ENCODE measurements around the gene IGF1R.

Gene IGF1R

DNA sequence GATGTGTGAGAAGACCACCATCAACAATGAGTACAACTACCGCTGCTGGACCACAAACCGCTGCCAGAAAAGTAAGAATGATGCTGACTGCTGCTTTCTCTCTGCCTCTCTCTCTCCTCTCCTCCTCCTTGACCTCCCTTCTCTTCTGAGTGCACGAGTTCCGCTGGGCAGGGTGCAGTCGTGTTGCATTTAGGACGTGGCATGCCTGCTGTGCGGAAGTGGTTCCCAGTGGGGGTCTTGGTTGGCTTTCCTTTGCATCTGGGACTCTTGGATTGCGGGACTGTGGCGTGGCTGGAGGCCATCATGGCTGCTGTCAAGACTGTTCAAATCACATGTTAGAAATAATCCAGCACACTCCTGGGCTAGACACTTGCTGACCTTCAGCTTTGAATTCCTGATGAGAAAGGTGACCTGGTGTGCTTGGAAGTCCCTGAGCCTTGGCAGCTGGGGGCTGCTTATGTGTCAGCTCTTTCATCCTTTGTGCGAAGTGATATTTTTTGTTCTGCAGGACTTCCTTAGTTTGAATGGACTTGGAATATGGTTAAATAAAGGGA is 59.8 kb downstream of the IGF1R start:
- DNase-seq, result no peak

DNA sequence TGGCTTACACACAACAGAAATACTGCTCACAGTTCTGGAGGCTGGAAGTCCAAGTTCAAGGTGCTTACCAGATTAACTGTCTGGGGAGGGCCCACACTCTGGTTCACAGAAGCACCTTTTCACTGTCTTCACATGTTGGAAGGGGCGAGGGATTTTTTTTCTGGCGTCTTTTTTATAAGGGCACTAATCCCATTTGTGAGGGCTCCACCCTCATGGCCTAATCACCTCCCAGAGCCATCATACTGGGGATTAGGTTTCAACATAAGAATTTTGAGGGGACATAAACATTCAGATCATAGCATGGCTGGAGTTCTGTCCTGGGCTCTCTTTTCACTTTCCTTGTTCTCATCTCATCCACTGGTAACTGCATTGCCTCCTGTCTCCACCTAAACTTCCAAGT is 63.5 kb downstream of the IGF1R start:
- DNase-seq, result no peak

DNA sequence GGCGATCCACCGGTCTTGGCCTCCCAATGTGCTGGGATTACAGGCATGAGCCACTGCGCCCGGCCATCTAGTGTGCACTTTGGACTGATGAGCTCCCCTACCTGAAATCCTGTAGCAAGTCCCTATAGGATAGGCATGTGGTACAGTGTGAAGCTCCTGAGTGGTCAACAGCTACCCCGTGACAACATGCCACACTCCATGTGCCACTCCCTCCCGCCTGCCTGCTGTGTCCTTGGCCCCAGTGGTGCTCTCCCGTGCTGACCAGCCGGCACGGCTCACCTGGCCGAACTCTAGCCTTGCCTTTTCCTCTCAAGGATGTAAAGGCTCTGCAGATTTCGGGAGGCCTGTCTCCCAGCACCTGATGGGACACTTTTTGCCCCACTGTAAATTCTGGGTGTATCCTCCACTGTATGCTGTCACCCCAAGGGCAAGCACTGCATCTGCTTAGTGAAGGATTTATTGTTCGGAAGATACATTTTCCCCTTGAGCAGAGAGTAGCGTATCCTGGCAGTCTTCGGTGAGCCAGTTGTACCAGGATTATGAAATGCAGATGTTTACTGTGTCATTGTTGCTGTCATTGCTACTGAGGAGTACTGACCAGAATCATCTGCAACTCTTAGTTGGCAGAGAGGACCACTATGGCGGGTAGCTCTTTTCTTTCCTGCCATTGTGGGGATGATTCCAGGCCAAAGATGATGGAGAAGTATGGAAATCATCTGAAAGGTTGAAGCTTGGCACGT is 64.7 kb downstream of the IGF1R start:
- DNase-seq, result no peak

DNA sequence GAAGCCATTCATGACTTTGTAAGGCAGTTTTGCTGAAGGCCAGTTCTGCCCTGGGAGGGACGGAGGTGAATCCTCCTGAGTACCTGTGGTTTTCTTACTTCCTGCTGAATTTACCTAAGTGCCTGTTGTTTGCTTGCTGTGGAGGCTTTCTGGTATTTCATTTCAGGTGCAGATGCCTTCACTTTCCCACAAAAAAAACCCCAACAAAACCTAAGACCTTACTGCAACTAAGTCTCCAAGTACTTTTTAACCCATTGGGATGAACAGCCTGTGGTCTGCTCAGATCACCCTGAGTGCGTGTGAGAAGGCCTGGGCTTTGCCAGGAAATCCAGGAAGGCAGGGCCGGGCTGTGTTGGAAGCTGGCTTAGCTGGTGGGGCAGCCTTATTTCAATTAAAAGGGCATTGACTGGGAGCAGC is 65.3 kb downstream of the IGF1R start:
- DNase-seq, result no peak

DNA sequence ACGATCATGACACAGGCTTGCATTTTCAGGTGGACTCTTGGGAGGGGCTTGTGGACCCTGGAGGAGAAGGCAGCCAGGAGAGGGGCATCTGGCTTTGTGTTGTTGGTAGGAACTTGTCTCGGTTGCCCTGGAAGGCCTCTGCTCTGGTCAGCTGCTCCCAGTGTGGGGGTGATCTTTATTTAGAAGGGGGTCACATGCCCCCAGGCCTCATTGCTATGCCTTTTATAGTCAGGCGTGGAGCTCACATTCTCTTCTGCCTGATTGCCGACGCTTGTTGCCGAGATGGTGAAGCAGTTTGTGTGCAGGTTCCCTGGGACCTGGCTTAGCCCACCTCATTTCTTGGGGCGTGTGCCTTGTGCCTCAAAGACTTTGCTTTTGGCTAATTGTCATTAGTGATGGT is 66.6 kb downstream of the IGF1R start:
- no peak for DNase-seq

DNA sequence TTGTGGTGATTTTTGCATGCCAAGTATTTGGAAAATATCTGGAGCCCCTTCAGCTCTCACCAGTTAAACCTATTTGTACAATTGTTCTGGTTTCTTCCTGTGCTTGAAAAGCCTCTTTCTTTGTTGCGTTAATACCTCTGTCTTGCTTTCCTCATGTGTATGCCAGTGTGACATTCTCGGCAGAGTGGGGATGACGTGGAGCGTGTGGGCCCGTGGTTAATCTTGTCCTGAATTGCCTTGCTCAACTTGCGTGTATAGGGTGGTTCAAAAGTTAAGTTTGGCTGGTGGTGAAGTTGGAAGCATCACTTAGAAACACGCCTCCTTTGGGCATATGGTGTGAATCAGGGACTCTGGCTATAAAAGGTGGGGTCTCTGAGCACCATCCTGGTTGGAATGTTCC is 67.1 kb downstream of the IGF1R start:
- peak; percentile 19 for DNase-seq

DNA sequence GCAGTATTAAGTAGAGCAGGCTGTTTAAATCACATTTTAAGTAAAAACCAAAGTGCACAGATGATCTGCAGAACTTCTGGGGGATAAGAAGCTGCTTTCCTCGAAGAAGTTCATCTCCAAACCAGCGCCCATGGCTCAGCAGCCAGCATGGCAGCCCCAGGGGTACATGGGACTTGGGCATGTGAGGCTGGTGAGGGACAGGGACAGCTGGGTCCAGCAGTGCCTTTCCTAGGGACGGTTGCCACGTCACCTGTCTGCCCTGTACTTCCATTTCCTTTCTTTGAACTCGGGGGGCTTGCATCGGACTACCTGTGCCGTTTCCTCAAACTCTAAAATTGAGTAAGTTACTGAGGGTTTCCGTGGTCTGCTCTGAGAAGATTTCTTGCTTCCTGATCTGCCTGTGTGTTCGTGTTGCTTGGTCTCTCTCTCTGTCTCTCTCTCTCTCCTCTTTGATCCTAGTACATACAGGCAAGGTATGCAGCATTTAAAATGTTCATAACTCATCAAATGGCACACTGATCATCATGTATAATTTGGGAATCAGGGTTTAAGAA is 67.6 kb downstream of the IGF1R start:
- DNase-seq, result no peak

DNA sequence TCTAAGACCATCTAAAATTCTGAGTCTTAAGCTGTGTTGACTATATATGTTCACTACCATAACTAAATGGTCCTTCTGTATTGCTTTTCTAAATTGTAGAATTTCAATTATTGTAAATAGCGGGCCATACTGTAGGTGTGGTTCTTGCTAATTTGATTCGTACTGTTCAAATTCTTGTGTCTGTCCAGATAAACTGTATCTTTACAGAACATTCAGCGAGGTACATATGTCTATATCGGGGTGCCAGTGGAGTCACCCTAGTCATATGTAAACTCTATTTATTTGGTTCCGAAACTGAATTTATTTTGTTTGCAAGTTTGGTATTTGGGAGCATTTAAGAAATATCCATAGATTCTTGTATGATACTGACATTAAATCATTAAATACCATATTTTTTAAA is 69.0 kb downstream of the IGF1R start:
- DNase-seq, result no peak

DNA sequence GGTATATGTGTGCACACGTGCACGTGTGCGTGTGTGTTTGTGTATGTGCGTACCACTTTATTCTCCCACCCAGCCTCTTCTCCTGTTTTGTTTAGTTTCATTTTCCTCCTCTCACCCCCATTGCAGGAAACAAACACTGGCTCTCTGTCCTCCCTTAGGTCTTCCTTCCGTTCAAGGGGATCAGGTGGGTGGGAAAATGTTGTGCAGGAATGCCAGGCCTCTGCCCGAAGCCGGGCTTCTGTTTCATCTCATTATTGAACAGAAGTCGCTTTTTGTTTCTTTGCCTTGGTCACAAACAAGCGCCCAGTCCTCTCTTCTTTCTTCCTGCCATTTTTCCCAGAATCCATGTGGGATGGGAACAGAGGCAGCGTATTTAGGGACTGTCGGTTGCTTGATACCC is 69.6 kb downstream of the IGF1R start:
- no peak for DNase-seq

DNA sequence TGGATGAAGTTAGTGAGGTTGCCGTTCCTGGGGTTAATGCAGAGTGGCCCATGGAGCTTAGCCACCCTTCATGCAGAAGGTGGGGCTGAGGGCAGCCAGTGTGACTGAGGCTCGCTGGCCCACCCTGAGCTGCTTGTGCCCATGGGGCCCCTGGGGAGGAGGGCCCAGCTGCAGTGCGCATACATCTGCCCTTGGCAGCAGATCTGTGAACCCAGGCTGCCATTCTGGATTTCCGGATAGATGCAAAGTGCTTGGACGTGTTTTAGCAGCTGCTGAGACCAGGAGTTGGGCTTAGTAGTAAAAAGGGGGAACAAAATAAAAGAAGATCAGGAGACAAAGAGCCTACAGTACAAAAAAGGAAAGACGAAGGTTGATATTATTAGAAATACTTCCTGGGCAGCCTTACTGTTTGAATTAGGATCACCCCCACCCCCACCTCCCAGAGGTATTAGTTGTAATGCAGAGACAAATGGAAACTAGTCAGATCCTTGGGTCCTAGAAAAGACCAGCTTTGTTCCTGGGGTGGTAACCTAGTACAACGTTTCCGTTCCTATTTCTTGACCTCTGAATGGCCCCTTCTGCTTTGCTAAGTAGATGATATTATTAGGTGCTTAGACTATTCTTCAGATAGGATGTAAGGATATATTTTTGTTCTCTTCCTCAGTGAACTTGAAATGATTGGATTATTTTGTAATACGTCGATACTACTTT is 70.2 kb downstream of the IGF1R start:
- no peak for DNase-seq

DNA sequence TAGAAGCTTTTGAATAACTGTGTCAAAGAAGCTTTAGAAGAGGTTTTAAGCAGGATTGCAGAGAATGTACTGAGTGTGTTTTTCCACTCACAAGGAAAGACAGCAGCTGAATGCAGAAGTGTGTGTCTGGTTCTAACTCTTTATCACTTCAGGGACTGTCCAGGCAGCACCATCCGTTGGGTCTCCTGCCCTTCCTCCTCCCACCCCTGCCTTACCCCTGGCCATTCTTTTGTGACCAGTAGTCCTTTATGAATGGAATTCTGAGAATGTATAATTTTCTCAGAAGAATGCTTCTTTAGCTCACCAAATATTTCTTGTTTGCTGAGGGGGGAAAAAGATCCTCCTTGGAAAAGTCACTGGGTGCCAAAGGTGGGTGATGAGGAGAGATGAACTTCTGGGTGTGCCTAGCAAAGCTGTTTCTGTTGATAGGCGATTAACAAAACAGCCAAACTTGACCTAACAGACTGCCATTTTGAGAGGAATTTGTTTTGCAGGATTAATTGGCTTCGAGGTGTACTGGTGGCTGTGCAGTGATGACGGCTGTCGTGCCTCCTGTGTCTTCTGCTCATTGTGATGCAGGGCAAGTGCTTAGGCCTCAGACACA is 70.9 kb downstream of the IGF1R start:
- DNase-seq, result no peak

DNA sequence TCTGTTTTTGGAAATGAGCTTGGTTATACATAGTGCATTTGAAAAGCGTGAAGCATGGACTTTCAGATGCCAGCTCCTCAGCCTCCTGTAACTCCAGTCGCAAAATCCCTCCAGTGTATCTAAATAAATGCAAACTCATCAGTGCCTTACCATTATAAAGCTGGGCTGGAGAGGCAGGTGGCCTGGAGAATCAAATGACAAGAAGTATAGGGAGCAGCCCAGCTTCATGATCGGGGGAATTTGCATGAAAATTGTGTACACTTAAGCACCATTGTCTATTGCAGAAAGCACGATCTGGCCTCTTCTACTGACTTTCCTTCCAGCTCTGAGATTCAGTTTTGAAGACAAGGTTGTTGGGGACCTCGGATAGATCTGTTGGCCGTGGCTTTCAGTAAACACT is 71.7 kb downstream of the IGF1R start:
- DNase-seq, result no peak

DNA sequence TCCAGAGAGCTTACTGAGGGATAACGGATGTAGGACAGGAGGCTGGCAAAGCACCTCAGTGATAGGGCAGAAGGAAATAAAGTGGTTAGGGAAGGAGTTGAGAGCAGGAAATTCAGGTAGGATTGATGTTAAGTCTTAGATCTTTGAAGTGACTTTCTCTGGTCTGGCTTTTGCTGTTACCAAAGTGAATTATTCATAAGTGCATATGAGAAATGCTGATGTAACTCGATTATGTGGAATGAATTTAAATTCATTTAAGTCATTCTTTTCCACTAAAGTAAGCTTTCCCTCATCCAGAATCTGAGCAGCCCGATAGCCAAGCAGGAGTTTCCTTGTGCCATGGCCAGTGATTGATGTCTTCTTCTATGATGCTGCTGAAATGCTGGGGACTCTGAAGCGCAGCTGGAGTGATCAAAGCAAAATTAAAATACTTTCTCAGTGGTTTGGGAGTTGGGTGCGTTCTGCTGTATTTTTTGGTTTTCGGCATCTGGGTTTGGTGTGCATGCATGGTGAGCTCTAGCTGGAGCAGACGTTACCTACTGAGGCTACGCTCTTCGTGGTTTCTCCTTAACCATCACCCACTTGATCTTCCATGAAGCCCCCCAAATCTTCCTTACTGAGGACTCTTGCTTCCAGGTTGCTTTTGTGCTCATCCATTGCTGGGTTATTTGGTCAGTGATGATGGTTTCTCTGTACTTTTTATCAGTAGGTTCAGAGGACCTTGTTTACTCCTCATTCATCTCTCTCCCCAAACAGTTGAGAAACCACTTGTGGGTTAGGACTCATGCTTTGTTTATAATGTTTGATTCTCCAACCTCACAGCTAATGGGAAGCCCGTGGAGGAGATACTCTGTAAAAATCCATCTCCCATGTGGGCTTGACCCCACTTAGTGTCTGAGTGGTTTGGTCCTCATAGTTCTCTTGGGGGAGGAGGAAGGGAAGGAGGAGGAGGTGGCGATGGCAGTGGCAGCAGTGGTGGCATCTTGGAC is 72.5 kb downstream of the IGF1R start:
- DNase-seq, result no peak

DNA sequence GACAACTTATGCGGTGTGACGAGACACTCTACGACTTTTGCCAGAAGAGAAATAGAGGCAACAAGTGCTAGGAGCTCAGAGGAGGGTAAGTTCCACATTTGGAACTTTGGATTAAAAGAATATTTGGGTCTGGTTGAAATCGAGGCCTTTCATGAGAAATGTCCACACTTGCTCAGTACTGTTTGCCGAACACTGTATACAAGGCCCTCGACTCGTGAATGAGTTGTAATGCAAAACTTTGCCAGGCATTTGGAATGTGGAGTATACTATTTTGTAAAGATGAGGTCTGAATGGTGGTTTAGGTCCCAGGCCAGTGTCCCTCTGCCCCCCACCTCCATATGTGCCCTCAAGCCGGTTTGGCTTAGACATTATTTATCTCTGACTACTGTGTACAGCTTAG is 73.9 kb downstream of the IGF1R start:
- DNase-seq, result no peak

DNA sequence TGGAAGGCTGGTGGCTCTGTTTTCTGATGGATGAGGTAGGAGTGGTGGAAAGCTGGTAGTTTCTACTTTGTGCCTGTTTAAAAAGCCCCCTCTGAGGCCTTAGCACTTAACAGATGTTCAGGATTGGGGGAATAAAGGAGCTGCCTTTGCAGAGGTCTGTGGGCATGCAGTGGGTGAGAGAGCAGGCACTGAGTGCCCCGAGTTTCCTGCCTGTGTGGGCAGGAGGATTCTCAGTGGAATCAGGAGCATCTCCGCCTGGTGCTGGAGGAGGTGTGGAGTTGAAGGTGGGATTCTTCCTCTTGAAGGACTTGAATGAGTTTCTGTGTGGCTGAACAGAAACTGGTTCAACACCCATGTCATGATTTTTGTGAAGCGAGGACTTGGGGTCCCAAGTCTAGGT is 74.3 kb downstream of the IGF1R start:
- no peak for DNase-seq

DNA sequence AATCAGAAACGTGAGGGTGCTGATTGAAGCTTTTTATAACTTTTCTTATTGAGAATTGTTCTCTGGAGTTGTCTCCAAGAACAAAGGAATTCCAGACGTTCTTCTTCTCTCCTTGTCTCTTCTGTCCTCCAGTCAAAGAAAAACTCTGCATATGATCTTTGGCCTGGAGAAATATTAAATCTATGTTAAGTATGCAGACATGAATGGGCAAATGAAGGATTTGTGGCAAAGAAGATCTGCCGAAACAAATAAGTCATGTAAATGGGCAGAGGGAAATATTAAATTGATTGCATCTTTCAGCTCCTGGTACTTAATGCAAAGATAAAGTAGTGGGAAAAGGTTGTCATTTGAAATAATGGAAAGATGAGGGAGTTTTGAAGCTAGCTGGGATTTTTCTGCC is 74.9 kb downstream of the IGF1R start:
- no peak for DNase-seq

DNA sequence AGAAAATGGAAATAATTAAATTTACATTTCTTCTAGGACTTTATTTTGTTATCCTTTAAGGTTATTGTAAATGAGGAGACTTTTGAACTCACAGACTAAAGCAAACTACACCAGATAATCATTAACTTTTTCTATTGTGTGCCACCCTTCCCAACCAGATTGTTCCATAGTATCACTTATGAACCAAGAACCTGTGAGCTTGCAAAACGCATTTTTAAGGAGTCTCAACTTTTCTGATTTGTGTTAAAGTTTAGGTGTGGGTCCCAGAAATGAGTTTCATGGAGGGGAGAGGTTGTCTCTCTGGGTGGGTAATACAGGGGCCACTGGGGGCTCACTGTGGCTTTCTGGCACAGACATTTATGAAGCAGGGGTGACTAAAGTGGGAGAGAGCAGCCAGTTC is 75.7 kb downstream of the IGF1R start:
- DNase-seq, result no peak

DNA sequence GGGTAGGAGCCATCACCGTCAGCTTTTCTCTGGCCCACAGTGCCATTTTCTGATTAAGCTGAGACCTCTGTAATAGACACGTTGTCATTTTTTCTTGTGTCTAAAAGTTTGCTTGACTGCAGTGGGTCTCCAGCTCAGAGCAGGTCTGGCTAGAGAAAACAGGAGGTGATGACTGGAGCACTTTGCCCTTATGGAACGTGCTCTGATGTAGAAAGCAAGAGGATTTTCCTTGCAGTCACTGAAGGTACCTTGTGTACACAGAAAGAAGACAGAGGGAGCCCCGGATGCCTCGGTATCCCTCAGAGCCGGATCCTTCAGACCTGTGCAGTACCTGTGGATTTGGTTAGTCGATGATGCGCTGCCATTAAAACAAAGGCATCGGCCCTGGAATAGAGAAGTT is 76.2 kb downstream of the IGF1R start:
- DNase-seq, result no peak

DNA sequence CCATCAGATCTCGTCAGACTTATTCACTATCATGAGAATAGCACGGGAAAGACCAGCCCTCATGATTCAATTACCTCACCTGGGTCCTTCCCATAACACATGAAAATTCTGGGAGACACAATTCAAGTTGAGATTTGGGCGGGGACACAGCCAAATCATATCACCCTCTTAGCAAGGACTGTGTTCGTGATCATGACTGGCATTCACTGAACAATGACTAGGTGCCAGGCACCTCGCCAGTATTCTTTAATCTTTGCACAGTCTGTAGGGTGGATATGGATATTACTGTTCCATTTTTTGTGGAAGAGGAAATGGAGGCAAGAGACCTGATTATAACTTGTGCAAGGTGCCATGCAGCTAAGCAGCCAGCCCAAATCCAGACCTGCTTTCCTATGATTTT is 77.5 kb downstream of the IGF1R start:
- no peak for DNase-seq

DNA sequence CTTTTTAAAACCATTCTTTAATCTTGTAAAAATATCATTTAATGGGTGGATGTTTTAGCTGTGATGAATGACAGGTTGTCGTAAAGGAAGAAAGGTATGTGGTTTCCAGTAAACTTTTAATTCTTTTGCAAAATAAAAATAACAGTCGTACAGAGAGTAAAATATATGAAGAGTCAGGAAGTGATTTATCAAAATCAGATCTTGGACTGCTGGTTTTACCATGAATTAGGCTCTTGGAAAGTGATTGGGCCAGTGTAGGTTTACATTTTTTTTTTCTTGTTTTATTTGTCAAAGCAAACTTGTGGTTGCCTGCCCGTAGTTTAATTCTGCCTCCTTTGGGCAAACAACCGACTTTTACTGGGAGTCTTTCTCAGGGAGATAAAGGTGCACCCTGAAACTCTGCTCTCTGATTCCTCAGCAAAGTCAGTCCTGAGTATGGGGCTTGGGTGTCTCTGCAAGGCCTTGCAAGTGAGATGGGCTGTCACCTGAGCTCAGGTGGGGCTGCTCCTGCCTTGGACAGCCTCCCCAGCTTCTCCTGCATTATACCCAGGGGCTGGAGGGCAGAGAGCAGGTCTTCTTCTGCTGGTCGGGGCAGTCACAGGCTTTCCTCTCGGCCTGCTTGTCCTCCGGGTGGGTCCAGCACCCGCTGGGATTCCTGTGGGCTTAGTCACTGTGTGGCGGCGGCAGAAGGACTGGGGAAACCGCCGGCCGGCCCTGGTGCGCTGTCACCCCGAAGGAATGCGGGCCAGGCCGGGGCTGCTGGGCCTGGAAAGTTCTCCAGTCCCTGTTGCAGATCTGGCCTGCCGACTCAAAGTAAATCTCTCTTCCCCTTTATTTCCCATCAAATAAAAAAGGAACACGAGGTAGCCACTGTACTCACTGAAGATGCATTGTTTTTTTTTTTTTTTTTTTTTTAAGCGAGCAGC is 79.0 kb downstream of the IGF1R start:
- no peak for DNase-seq

DNA sequence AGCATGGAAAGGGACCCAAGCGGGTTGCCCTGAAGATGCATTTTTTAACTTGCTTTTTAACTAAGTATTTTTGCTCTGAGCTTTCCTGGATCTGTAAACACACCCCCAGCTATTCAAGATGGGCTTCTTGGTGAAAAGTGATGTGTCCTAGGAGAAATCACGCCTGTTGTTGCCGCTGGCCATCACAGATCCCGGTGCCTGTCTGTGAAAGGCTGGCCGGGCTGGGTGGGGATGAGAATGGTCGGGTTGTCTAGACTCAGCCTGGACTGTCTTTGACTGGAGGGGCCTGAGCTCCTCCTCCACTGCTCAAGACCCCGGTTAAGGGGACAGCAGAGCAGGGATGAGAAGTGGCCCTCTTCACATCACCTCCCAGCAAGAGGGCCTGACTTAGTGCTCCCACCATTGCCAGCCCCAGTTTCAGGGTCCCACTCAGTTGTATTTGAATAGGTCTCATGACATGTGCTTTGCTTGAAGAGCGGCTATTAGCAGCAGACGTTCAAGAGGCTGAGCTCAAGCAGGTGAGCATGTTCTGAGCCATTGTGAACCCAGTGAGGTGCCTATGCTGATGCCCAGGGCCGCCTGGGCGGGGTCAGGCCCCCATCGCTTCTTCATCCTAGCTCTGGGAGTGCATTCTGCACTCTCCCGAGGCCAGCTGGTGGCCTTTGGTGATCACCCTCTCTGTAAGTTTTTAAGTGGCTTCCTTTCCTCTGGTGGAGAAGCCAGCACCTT is 79.9 kb downstream of the IGF1R start:
- no peak for DNase-seq
